Measurements from ENCODE around the gene OR2D2. TPM values are rescaled to one million over a fixed set of nuclear protein-coding genes. Genes with fewer than 3 reads are reported as not detected.
"Not testable (repeated sequence)": the region's sequence is repeated elsewhere in the genome, so short reads cannot be mapped to it uniquely, and the experiment has no call there.

OR2D2 gene
- total and polyA plus RNA-seq, 2 donors, result 0.53 TPM; not detected in 1

DNA sequence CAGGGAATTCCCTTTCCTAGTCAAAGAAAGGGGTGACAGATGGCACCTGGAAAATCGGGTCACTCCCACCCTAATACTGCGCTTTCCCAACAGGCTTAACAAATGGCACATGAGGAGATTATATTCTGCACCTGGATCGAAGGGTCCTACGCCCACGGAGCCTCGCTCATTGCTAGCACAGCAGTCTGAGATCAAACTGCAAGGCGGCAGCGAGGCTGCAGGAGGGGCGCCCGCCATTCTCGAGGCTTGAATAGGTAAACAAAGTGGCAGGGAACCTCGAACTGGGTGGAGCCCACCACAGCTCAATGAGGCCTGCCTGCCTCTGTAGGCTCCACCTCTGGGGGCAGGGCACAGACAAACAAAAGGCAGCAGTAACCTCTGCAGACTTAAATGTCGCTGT lies 12.5 kb upstream of the OR2D2 start:
- WGBS, result 92% methylated on average over 13 of the region's 13 CpGs
- not testable (repeated sequence) for H3K4me3 ChIP-seq (ENCODE audit: low read depth, low read length); H3K27ac ChIP-seq (ENCODE audit: low read depth); H3K4me1 ChIP-seq (ENCODE audit: insufficient read depth); DNase-seq (ENCODE audit: extremely low spot score); H3K36me3 ChIP-seq (ENCODE audit: insufficient read depth)

DNA sequence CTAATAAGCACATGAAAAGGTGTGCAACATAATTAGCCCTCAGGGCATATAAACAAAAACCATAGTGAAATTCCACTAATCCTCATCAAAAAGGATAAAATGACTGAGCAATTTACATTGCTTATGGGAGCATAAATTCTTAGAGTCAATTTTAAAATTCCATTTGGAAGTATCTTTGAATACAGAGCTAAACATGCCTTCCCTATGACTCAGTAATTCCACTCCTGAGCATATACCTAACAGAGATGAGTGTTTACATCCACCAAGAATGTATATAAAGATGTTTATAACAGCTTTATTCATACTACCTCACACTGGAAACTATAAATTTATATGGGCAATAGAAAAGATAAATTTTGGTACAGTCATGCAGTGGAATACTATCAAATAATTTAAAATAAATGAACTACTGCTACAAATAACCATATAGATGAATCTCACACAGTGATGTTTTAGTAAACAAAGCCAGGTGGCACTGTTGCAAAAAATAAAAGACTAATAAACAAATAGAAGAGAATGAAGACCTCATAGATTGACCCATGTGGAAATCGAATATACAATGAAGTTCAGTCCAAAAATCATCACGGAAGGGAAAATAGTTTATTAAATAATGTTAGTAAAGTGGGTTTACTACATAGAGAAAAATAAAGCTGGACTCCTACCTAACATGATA lies 8.2 kb upstream of the OR2D2 start:
- H3K4me1 ChIP-seq (ENCODE audit: insufficient read depth), result no peaks in the 10 kb centered on the region
- H3K4me3 ChIP-seq (ENCODE audit: low read depth, low read length), result no peak overlapping the region
- no peaks in the 10 kb centered on the region for H3K36me3 ChIP-seq (ENCODE audit: insufficient read depth)
- 57% methylated on average over 2 of the region's 2 CpGs for WGBS
- no peak overlapping the region for H3K27ac ChIP-seq (ENCODE audit: low read depth)
- no peak for DNase-seq (ENCODE audit: extremely low spot score)

DNA sequence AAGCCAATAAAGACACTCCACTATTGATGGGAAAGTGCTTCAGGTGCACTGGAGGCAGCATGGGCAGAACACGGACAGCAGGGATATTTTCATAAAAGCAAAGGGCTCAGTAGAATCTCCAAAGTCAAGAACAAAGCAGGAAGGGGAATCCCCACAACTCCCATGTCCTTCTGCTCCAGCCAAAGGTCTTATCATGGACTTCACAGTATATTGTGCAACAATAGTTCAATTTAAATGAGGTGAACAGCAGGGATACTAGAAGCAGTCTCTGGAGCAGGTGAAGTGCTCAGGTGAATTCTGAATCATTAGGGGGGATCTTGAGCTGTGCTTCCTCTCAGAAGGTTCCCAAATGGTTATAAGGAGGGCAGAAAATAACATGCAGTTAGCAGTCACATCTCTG lies 6.6 kb upstream of the OR2D2 start:
- DNase-seq (ENCODE audit: extremely low spot score), result no peak
- 67% methylated on average over 1 of the region's 1 CpG for WGBS
- H3K36me3 ChIP-seq (ENCODE audit: insufficient read depth), result no peaks in the 10 kb centered on the region
- no peak overlapping the region for H3K27ac ChIP-seq (ENCODE audit: low read depth)
- no peaks in the 10 kb centered on the region for H3K4me1 ChIP-seq (ENCODE audit: insufficient read depth)
- H3K4me3 ChIP-seq (ENCODE audit: low read depth, low read length), result no peak overlapping the region

DNA sequence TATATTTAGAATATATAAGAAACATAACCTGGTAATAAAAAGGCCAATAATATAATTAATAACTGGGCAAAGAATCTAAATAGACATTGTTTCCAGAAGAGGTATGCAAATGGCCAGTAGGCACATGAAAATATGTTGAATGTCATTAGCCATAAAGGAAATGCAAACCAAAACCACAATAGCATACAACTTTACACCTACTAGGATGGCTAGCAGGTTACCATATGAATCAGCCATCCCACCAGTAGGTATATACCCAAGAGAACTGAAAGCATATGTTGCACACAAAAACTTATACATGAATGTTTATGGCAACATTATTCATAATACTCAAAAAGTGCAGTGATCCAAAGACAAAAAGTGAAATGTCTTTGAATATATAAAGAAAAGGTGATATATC lies 2.7 kb upstream of the OR2D2 start:
- no peak for DNase-seq (ENCODE audit: extremely low spot score)
- no peaks in the 10 kb centered on the region for H3K4me1 ChIP-seq (ENCODE audit: insufficient read depth)
- no peak overlapping the region for H3K4me3 ChIP-seq (ENCODE audit: low read depth, low read length)
- no peaks in the 10 kb centered on the region for H3K36me3 ChIP-seq (ENCODE audit: insufficient read depth)
- H3K27ac ChIP-seq (ENCODE audit: low read depth), result no peak overlapping the region

DNA sequence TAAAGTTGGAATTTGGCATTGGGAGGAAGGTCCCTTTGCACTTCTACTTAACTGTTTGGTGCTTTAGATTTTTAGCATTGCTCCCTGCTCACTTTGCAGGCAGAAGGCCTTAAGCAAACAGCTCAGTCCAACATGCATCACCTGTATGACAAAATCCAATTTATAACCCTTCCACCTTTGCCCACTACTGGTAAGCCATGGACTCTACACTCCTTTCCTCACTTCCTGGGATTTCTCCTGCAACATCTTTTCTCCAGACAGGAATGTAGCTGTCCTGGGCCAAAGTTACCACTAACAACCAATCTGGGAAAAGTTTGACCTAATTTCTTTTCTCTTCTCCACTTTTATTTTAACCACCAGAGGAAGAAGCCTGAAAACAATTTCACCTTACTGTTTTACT lies 1.8 kb upstream of the OR2D2 start:
- no peak overlapping the region for H3K4me3 ChIP-seq (ENCODE audit: low read depth, low read length)
- H3K36me3 ChIP-seq (ENCODE audit: insufficient read depth), result no peaks in the 10 kb centered on the region
- no peak overlapping the region for H3K27ac ChIP-seq (ENCODE audit: low read depth)
- no peak for DNase-seq (ENCODE audit: extremely low spot score)
- no peaks in the 10 kb centered on the region for H3K4me1 ChIP-seq (ENCODE audit: insufficient read depth)

DNA sequence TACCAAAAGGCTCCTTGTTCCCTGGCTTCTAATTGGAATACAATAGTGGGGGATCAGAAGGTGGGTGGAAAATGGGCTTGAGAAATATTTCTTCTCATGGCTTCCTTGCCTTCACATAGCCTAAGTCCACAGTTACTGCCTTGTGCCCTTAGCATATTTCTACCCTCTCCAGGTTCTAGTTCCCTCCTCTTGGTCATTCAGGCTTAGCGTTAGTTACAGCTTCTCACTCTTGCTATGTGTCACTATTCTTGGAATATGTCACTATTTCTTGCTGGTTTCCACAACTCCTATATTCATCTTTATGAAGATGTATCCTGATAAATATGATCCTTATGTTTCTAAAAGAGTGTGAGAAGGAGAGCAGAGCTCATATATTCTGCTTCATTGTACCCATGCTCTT lies 2.5 kb downstream of the OR2D2 start:
- Histone ChIP-seq H3K4me1 (ENCODE audit: insufficient read depth) (no peaks in the 10 kb centered on the region), H3K27ac (ENCODE audit: low read depth) (no peak overlapping the region), H3K4me3 (ENCODE audit: low read depth, low read length) (no peak overlapping the region), H3K36me3 (ENCODE audit: insufficient read depth) (no peaks in the 10 kb centered on the region)
- DNase-seq (ENCODE audit: extremely low spot score), result no peak
- WGBS, result 90% methylated on average over 1 of the region's 1 CpG

DNA sequence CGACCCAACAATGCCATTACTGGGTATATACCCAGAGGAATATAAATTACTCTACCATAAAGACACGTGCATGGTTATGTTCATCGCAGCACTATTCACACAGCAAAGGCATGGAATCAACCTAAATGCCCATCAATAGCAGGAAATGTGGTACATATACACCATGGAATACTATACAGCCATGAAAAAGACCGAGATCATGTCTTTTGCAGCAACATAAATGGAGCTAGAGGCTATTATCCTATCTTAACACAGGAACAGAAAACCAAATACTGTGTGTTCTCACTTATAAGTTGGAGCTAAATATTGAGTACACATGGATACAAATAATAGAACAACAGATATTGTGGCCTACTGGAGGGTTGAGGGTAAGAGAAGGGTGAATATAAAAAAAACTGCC lies 3.5 kb downstream of the OR2D2 start:
- no peak overlapping the region for H3K4me3 ChIP-seq (ENCODE audit: low read depth, low read length)
- DNase-seq (ENCODE audit: extremely low spot score), result no peak
- no peaks in the 10 kb centered on the region for H3K4me1 ChIP-seq (ENCODE audit: insufficient read depth)
- WGBS, result 86% methylated on average over 4 of the region's 4 CpGs
- no peaks in the 10 kb centered on the region for H3K36me3 ChIP-seq (ENCODE audit: insufficient read depth)
- H3K27ac ChIP-seq (ENCODE audit: low read depth), result no peak overlapping the region

DNA sequence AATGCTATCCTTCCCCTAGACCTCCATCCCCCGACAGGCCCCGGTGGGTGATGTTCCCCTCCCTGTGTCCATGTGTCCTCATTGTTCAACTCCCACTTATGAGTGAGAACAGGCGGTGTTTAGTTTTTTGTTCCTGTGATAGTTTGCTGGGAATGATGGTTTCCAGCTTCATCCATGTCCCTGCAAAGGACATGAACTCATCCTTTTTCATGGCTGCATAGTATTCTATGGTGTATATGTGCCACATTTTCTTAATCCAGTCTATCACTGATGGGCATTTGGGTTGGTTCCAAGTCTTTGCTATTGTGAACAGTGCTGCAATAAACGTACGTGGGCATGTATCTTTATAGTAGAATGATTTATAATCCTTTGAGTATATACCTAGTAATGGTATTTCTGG lies 4.6 kb downstream of the OR2D2 start:
- H3K4me1 ChIP-seq (ENCODE audit: insufficient read depth); DNase-seq (ENCODE audit: extremely low spot score); H3K36me3 ChIP-seq (ENCODE audit: insufficient read depth); H3K27ac ChIP-seq (ENCODE audit: low read depth); H3K4me3 ChIP-seq (ENCODE audit: low read depth, low read length): not testable (repeated sequence)
- WGBS, result 91% methylated on average over 5 of the region's 5 CpGs

DNA sequence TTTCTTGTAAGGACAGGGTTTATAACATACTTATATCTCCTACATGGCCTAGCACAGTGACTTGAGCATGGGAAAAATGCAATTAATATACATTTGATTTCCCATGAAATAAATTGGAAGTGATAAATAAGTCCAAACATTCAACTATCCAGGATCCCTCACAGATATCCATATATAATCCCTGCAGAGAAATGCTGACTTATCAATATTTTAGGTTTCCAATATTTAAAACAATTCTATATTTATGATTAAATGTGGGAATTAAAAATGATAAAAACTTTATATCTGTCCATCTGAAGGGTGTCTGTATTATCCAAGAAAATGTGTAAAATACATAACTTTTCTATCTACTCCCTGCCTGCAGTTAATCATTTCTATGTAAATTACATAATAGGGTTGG lies 9.5 kb downstream of the OR2D2 start:
- Histone ChIP-seq H3K36me3 (ENCODE audit: insufficient read depth) (no peaks in the 10 kb centered on the region), H3K27ac (ENCODE audit: low read depth) (no peak overlapping the region), H3K4me1 (ENCODE audit: insufficient read depth) (no peaks in the 10 kb centered on the region), H3K4me3 (ENCODE audit: low read depth, low read length) (no peak overlapping the region)
- DNase-seq (ENCODE audit: extremely low spot score), result no peak

DNA sequence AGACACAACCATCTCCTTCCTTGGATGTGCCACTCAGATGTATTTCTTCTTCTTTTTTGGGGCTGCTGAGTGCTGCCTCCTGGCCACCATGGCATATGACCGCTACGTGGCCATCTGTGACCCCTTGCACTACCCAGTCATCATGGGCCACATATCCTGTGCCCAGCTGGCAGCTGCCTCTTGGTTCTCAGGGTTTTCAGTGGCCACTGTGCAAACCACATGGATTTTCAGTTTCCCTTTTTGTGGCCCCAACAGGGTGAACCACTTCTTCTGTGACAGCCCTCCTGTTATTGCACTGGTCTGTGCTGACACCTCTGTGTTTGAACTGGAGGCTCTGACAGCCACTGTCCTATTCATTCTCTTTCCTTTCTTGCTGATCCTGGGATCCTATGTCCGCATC lies 15.4 kb downstream of the OR2D2 start:
- no peak for DNase-seq (ENCODE audit: extremely low spot score)
- Histone ChIP-seq H3K27ac (ENCODE audit: low read depth) (no peak overlapping the region), H3K4me1 (ENCODE audit: insufficient read depth) (no peaks in the 10 kb centered on the region), H3K4me3 (ENCODE audit: low read depth, low read length) (no peak overlapping the region), H3K36me3 (ENCODE audit: insufficient read depth) (no peaks in the 10 kb centered on the region)
- 87% methylated on average over 3 of the region's 3 CpGs for WGBS

DNA sequence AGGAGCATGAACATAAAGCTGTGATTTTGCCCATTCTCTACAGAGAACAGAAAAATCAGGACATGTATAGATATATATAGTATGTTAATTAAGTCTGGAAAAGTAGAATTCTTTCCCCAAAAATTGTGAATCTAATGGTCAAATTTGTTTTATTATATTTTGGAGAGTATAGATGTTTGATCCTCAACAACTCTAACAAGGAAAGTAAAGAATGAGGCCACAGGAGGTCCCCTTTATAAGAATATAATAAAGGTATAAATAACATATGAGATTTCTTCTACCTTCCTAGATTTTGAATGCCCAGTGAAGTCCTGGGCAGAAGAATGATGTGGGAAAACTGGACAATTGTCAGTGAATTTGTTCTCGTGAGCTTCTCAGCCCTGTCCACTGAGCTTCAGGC lies 16.0 kb downstream of the OR2D2 start, which contains the start of gene OR10A4:
Gene OR10A4, plus strand, starts transcription at position 301 of the 400 bp plus-strand sequence. Its CDS starts 23 bp downstream, at position 324.
- Histone ChIP-seq H3K36me3 (ENCODE audit: insufficient read depth) (no peaks in the 10 kb centered on the region), H3K27ac (ENCODE audit: low read depth) (no peak within 1 kb of the TSS), H3K4me3 (ENCODE audit: low read depth, low read length) (no peak within 1 kb of the TSS), H3K4me1 (ENCODE audit: insufficient read depth) (no peaks in the 10 kb centered on the region)
- DNase-seq (ENCODE audit: extremely low spot score), result no peak
- 91% methylated on average over 1 of the region's 1 CpG for WGBS

DNA sequence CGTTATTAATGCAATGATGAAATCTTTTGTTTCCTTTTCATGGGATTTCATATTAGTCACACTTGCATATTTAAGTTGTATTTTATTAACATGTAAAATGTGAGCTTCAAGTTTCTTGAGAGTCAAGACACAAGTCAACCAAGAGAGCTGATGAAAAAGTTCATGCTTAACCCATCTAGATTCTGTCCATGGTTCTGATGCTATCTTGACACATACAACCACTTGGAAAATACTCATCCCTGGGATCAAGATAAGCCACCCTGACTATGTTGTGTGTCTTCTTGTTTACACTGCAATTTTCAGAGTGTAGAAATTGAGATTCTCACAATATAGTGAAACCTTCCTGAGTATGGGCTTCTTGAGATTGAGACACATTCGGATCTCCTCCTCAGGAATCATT lies 16.5 kb downstream of the OR2D2 start:
- H3K4me1 ChIP-seq (ENCODE audit: insufficient read depth), result no peaks in the 10 kb centered on the region
- no peak for DNase-seq (ENCODE audit: extremely low spot score)
- 82% methylated on average over 2 of the region's 2 CpGs for WGBS
- H3K27ac ChIP-seq (ENCODE audit: low read depth), result no peak overlapping the region
- no peaks in the 10 kb centered on the region for H3K36me3 ChIP-seq (ENCODE audit: insufficient read depth)
- no peak overlapping the region for H3K4me3 ChIP-seq (ENCODE audit: low read depth, low read length)

DNA sequence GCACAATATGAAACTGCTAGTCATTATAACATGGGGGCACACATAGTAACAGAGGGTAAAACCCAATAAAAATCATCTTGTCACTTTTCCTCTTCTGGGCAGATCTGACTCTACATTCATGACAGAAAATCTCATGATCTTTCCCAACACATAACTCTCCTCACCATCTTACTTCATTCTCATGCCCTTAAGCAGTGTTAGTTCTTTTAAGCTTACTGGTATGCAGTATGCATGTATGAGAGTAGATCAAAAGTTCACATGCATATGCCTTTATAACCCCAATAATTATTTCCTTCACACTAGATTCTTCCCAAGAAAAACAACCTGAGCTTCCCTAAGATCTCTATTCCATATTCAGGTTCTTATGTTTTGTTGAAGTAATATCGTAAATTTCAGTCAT lies 21.0 kb downstream of the OR2D2 start:
- Histone ChIP-seq H3K4me3 (ENCODE audit: low read depth, low read length) (no peak overlapping the region), H3K4me1 (ENCODE audit: insufficient read depth) (no peaks in the 10 kb centered on the region), H3K27ac (ENCODE audit: low read depth) (no peak overlapping the region), H3K36me3 (ENCODE audit: insufficient read depth) (no peaks in the 10 kb centered on the region)
- DNase-seq (ENCODE audit: extremely low spot score), result no peak
- 83% methylated on average over 1 of the region's 1 CpG for WGBS

DNA sequence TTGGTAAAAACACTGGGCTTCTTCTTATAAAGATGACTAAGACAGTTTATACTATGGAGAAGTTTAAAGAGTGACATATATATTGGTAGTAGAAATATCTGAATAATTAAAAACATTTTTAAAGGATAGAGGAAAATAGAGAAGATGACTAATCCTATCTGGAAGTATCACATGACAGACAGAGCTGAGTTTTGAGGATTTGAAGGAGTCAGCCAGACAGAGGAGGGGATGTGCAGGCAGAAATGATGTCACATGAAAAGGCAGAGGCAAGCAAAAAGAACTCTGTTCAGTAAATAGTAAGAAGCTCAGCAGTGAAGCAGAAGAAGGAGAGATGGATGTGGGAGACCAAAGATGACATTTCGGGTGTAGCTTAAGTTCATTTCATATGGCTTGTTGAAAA lies 27.9 kb downstream of the OR2D2 start:
- Histone ChIP-seq H3K27ac (ENCODE audit: low read depth) (no peak overlapping the region), H3K36me3 (ENCODE audit: insufficient read depth) (no peaks in the 10 kb centered on the region), H3K4me3 (ENCODE audit: low read depth, low read length) (no peak overlapping the region), H3K4me1 (ENCODE audit: insufficient read depth) (no peaks in the 10 kb centered on the region)
- no peak for DNase-seq (ENCODE audit: extremely low spot score)
- 86% methylated on average over 1 of the region's 1 CpG for WGBS

DNA sequence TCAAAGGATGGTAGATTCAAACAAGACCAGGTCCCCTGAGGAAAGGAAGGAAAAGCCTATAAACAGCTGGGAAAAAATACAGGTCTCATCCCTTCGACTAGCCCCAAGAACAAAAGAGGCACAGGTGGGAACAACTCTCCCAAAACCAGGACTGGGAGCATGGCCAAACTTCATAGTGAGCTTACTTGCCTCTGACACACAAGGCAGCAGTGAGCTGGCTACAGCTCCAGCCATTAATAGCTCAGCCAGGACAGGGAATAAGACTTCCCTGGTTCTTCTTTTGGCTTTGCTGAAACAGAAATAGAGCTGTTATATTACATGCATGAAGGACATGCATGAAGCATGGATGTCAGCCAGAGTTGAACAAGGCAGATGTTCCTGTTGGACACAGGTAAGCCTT lies 29.3 kb downstream of the OR2D2 start, which contains the start of gene OR10A2:
Gene OR10A2, plus strand, starts transcription at position 97 of the 400 bp plus-strand sequence. CDS start 6,698 bp downstream, outside the sequence.
- 35% methylated on average over 1 of the region's 1 CpG for WGBS

More for the DNA sequence above, 29.3 kb downstream of the OR2D2 start, which contains the start of gene OR10A2:
- Histone ChIP-seq H3K4me3 (ENCODE audit: low read depth, low read length) (no peak within 1 kb of the TSS), H3K4me1 (ENCODE audit: insufficient read depth) (no peaks in the 10 kb centered on the region), H3K27ac (ENCODE audit: low read depth) (no peak within 1 kb of the TSS), H3K36me3 (ENCODE audit: insufficient read depth) (no peaks in the 10 kb centered on the region)
- DNase-seq (ENCODE audit: extremely low spot score), result no peak
